CD14-positive monocyte (primary cell): Measurements from ENCODE around the gene NPLOC4. TPM values are rescaled to one million over a fixed set of nuclear protein-coding genes. Genes with fewer than 3 reads are reported as not detected.

Experiments used
- DNase-seq, 3 donors: peaks; one replicate each; pipeline ENCODE4 v3.0.0-alpha.2; 2011 to 2022
- H2AFZ ChIP-seq: 2 replicates; pipeline ENCODE4 v1.6.0; 2012; ENCODE audit warnings: mild to moderate bottlenecking, low read depth, low read length, inconsistent platforms; ENCODE audit not compliant: insufficient read depth, poor library complexity, severe bottlenecking
- H3K27ac ChIP-seq, 2 donors: 1 replicate in 1 of 2; 2 replicates in 1 of 2; pipeline ENCODE4 v1.5.1; 2012 to 2013; ENCODE audit warnings: low read length in 2 of 2, control low read depth in 1 of 2, inconsistent platforms in 1 of 2, low read depth in 1 of 2, mild to moderate bottlenecking in 1 of 2
- H3K27me3 ChIP-seq, 2 donors: one replicate each; pipeline versions ENCODE4 v1.6.0 to v1.6.1; 2011 to 2013; ENCODE audit warnings: low read length in 2 of 2; ENCODE audit not compliant: control insufficient read depth in 2 of 2, insufficient read depth in 2 of 2
- H3K36me3 ChIP-seq, 2 donors: replicated peaks in 1 of 2; 1 replicate in 1 of 2; 2 replicates in 1 of 2; pipeline versions ENCODE4 v1.5.1 to v1.6.1; 2012 to 2013; ENCODE audit warnings: low read length in 2 of 2, control low read depth in 1 of 2, inconsistent platforms in 1 of 2, mild to moderate bottlenecking in 1 of 2; ENCODE audit not compliant: insufficient read depth in 2 of 2, control insufficient read depth in 1 of 2
- H3K4me1 ChIP-seq, 2 donors: 1 replicate in 1 of 2; 2 replicates in 1 of 2; pipeline versions ENCODE4 v1.5.1 to v1.6.1; 2012 to 2013; ENCODE audit warnings: low read length in 2 of 2, control low read depth in 1 of 2, inconsistent platforms in 1 of 2, mild to moderate bottlenecking in 1 of 2, moderate library complexity in 1 of 2; ENCODE audit not compliant: insufficient read depth in 2 of 2, control insufficient read depth in 1 of 2
- H3K4me2 ChIP-seq: replicated peaks from 2 replicates; pipeline ENCODE3; 2012; ENCODE audit warnings: low read length, moderate library complexity, mild to moderate bottlenecking; ENCODE audit not compliant: poor library complexity, severe bottlenecking; ENCODE audit errors: extremely low read depth
- H3K4me3 ChIP-seq, 3 experiments: fragments of 200-600 bp in 1 of 3; sonication (generic) in 1 of 3; replicated peaks in 1 of 3; 1 replicate in 2 of 3; 2 replicates in 1 of 3; pipeline ENCODE4 v1.5.1; 2011 to 2013; ENCODE audit warnings: low read length in 3 of 3, mild to moderate bottlenecking in 3 of 3, control low read depth in 2 of 3, low read depth in 2 of 3, inconsistent platforms in 1 of 3, moderate library complexity in 1 of 3
- H3K79me2 ChIP-seq: 2 replicates; pipeline ENCODE4 v1.6.0; 2012; ENCODE audit warnings: mild to moderate bottlenecking, control low read depth, inconsistent platforms, low read length, moderate library complexity; ENCODE audit not compliant: insufficient read depth
- H3K9ac ChIP-seq: 2 replicates; pipeline ENCODE4 v1.6.0; 2017; ENCODE audit warnings: low read length, mild to moderate bottlenecking; ENCODE audit not compliant: insufficient read depth, poor library complexity, severe bottlenecking
- H3K9me3 ChIP-seq, 2 donors: replicated peaks in 1 of 2; 1 replicate in 1 of 2; 2 replicates in 1 of 2; pipeline versions ENCODE4 v1.5.1 to v1.6.1; 2012 to 2013; ENCODE audit warnings: low read length in 2 of 2, control low read depth in 1 of 2; ENCODE audit not compliant: control insufficient read depth in 1 of 2, insufficient read depth in 1 of 2
- H4K20me1 ChIP-seq: 2 replicates; pipeline ENCODE4 v1.6.0; 2012; ENCODE audit warnings: mild to moderate bottlenecking, low read length, control low read depth, moderate library complexity; ENCODE audit not compliant: insufficient read depth
- H3K27ac Mint-ChIP-seq, 7 donors: one replicate each; pipeline ENCODE4 v1.8.0; 2020; ENCODE audit warnings: mild to moderate bottlenecking in 7 of 7, mixed read lengths in 7 of 7, moderate library complexity in 6 of 7, inconsistent platforms in 2 of 7
- H3K27me3 Mint-ChIP-seq, 3 donors: one replicate each; pipeline ENCODE4 v1.8.0; 2021 to 2022; ENCODE audit warnings: low read depth in 3 of 3, mild to moderate bottlenecking in 3 of 3, mixed read lengths in 3 of 3, moderate library complexity in 3 of 3, inconsistent platforms in 1 of 3
- H3K36me3 Mint-ChIP-seq, 2 donors: one replicate each; pipeline ENCODE4 v1.8.0; 2020; ENCODE audit warnings: mixed read lengths in 2 of 2, inconsistent platforms in 1 of 2, mild to moderate bottlenecking in 1 of 2
- H3K4me1 Mint-ChIP-seq: one replicate; pipeline ENCODE4 v1.8.0; 2020; ENCODE audit warnings: mild to moderate bottlenecking, mixed read lengths
- H3K4me3 Mint-ChIP-seq, 2 donors: one replicate each; pipeline ENCODE4 v1.8.0; 2020; ENCODE audit warnings: mild to moderate bottlenecking in 2 of 2, mixed read lengths in 2 of 2, moderate library complexity in 1 of 2
- H3K9me3 Mint-ChIP-seq, 7 donors: one replicate each; pipeline ENCODE4 v1.8.0; 2020 to 2022; ENCODE audit warnings: mixed read lengths in 7 of 7, mild to moderate bottlenecking in 6 of 7, moderate library complexity in 6 of 7, inconsistent platforms in 2 of 7
- CTCF ChIP-seq: fragments of 200-600 bp; IDR thresholded peaks from one replicate; pipeline ENCODE4 v1.8.0; 2022; ENCODE audit warnings: antibody characterized with exemption, mild to moderate bottlenecking
- WGBS: methylation state at CpG from one replicate; pipeline ENCODE4 v1.1.5; 2013; ENCODE audit warnings: missing lambda C conversion rate; ENCODE audit not compliant: insufficient coverage; 5-methylcytosine and 5-hydroxymethylcytosine counted together
- intact Hi-C, 2 donors: fragments of 100-400 bp; cut with micrococcal nuclease; formaldehyde crosslinking; loops; one replicate each; pipeline versions ENCODE4 v1.15.0 to v1.15.1; 2023
- polyA plus RNA-seq, 3 donors: library from polyadenylated mRNA; depleted of rRNA in 1 of 3; unstranded in 2 of 3; stranded (reverse) in 1 of 3; fragments of 300-500 nt in 2 of 3; fragments of >200 nt in 1 of 3; fragmentation: Illumina TruSeq in 2 of 3; gene quantifications; 1 replicate in 2 of 3; 2 replicates in 1 of 3; pipeline ENCODE4 v1.2.3, GENCODE V29; 2012 to 2021

NPLOC4 gene
- polyA plus RNA-seq, 3 donors: 92.1 to 112 (median 106) TPM

GRCh38 chr17:81662002-81662401, 25.1 kb upstream of the NPLOC4 start:
- Histone ChIP-seq H3K9ac (no peak overlapping the region), H2AFZ (no peak overlapping the region), H3K36me3 (peaks cover 3 to 7% of the 10 kb centered on the region in 2 donors), H3K4me2 (no peak overlapping the region), H3K4me1 (peaks cover 16 to 18% of the 10 kb centered on the region in 2 donors), H3K79me2 (peaks cover 21% of the 10 kb centered on the region), H3K27me3 (no peaks in the 10 kb centered on the region), H4K20me1 (no peaks in the 10 kb centered on the region), H3K27ac (no peak overlapping the region), H3K4me3 (no peak overlapping the region), H3K9me3 (no peaks in the 10 kb centered on the region)
- no peak for DNase-seq
- H3K27me3 Mint-ChIP-seq: peaks cover 0 to 1% (median 0%) of the 10 kb centered on the region in 3 donors
- TF ChIP-seq CTCF: no peak
- no peak overlapping the region for H3K4me3 Mint-ChIP-seq
- H3K4me1 Mint-ChIP-seq: peaks cover 15% of the 10 kb centered on the region
- peaks cover 0 to 1% (median 0%) of the 10 kb centered on the region in 7 donors for H3K9me3 Mint-ChIP-seq
- intact Hi-C loops: no loop called here
- H3K36me3 Mint-ChIP-seq: peaks cover 3 to 11% of the 10 kb centered on the region in 2 donors
- H3K27ac Mint-ChIP-seq: no peak overlapping the region
- WGBS: 100% methylated on average over 2 of the region's 4 CpGs

- peaks cover 6% of the 10 kb centered on the region for H3K79me2 ChIP-seq
- H4K20me1 ChIP-seq: no peaks in the 10 kb centered on the region
- TF ChIP-seq CTCF: no peak
- H3K9me3 Mint-ChIP-seq: peaks cover 0 to 1% (median 0%) of the 10 kb centered on the region in 7 donors
- intact Hi-C loops: no loop called here
- peaks cover 3 to 7% of the 10 kb centered on the region in 2 donors for H3K36me3 ChIP-seq
- no peaks in the 10 kb centered on the region for H3K9me3 ChIP-seq
- H3K9ac ChIP-seq: no peak overlapping the region
- no peak overlapping the region for H3K4me3 Mint-ChIP-seq
- H2AFZ ChIP-seq: no peak overlapping the region
- H3K27ac ChIP-seq: no peak overlapping the region
- H3K27me3 ChIP-seq: no peaks in the 10 kb centered on the region
- WGBS: 100% methylated on average over 8 of the region's 9 CpGs
- H3K36me3 Mint-ChIP-seq: peaks cover 3 to 11% of the 10 kb centered on the region in 2 donors
- H3K27ac Mint-ChIP-seq: no peak overlapping the region
- H3K4me2 ChIP-seq: no peak overlapping the region
- H3K27me3 Mint-ChIP-seq: peaks cover 0 to 1% (median 0%) of the 10 kb centered on the region in 3 donors
- H3K4me3 ChIP-seq: no peak overlapping the region
- H3K4me1 Mint-ChIP-seq: peaks cover 12% of the 10 kb centered on the region
- no peak for DNase-seq
- peaks cover 12 to 17% of the 10 kb centered on the region in 2 donors for H3K4me1 ChIP-seq
These were observed 23.5 kb upstream of the NPLOC4 start for GRCh38 chr17:81660441-81660840.
